ENCODE data around the gene G6PC1.

GRCh38 chr17:42878924-42879595, 21.5 kb upstream of the G6PC1 start:
- no peak for TF ChIP-seq POLR2A (IDR thresholded peaks at IDR 0.05)
- TF ChIP-seq EP300 (IDR thresholded peaks at IDR 0.05), result no peak
- no peak for TF ChIP-seq CTCF (IDR thresholded peaks at IDR 0.05)

Measured in tibial nerve (tissue), 4 donors.